ENCODE results near the gene DAAM2. TPM values are rescaled to one million over a fixed set of nuclear protein-coding genes. Genes with fewer than 3 reads are reported as not detected.

The DAAM2 gene
- polyA plus RNA-seq, 2 of the 4 experiments (the other 2 are of a cell fraction) = not detected

DNA sequence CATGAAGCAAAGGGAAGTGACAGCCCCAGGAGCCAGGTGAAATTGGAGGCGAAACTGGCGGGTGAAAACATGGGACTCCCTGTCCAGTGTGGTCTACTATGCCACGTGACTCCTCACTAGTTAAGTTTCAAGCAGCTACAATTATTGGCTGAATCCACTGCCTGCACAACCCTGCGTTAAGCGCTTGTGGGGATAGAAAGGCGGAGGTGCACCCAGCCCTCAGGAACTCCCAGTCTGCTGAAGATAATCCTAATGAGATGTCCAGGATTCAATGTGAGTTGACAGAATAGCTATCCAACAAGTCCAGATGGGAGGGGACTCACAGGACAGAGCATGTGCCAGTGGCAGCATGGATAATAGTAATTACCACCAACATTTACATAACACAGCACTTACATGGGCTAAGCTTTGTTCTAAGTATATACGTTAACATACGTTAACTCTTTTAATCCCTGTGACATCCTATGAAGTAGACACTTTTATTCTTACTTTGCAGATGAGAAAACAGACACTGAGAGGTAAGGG lies 140.3 kb downstream of the DAAM2 start:
- 83% methylated on average over 8 of the region's 8 CpGs for WGBS (ENCODE audit: missing lambda C conversion rate)
- TF ChIP-seq ZNF302 (CRISPR knock-in tag; IDR thresholded peaks at IDR 0.05) (no peak), CEBPB (IDR thresholded peaks at IDR 0.05) (no peak), RFX5 (IDR thresholded peaks at IDR 0.05) (no peak), POLR2A (IDR thresholded peaks at IDR 0.05; ENCODE audit: low read length) (no peak), ZC3H11A (IDR thresholded peaks at IDR 0.05) (no peak), EP300 (IDR thresholded peaks at IDR 0.05) (no peak), TFCP2L1 (CRISPR knock-in tag; IDR thresholded peaks at IDR 0.05) (no peak), SMC3 (IDR thresholded peaks at IDR 0.05) (no peak)
- TF ChIP-seq, protein P1, sequence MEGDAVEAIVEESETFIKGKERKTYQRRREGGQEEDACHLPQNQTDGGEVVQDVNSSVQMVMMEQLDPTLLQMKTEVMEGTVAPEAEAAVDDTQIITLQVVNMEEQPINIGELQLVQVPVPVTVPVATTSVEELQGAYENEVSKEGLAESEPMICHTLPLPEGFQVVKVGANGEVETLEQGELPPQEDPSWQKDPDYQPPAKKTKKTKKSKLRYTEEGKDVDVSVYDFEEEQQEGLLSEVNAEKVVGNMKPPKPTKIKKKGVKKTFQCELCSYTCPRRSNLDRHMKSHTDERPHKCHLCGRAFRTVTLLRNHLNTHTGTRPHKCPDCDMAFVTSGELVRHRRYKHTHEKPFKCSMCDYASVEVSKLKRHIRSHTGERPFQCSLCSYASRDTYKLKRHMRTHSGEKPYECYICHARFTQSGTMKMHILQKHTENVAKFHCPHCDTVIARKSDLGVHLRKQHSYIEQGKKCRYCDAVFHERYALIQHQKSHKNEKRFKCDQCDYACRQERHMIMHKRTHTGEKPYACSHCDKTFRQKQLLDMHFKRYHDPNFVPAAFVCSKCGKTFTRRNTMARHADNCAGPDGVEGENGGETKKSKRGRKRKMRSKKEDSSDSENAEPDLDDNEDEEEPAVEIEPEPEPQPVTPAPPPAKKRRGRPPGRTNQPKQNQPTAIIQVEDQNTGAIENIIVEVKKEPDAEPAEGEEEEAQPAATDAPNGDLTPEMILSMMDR (IDR thresholded peaks at IDR 0.05) = no peak
- TF ChIP-seq, protein P2, sequence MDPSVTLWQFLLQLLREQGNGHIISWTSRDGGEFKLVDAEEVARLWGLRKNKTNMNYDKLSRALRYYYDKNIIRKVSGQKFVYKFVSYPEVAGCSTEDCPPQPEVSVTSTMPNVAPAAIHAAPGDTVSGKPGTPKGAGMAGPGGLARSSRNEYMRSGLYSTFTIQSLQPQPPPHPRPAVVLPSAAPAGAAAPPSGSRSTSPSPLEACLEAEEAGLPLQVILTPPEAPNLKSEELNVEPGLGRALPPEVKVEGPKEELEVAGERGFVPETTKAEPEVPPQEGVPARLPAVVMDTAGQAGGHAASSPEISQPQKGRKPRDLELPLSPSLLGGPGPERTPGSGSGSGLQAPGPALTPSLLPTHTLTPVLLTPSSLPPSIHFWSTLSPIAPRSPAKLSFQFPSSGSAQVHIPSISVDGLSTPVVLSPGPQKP (IDR thresholded peaks at IDR 0.05; ENCODE audit: low read depth, low read length) = no peak
- FAIRE-seq = no peak

DNA sequence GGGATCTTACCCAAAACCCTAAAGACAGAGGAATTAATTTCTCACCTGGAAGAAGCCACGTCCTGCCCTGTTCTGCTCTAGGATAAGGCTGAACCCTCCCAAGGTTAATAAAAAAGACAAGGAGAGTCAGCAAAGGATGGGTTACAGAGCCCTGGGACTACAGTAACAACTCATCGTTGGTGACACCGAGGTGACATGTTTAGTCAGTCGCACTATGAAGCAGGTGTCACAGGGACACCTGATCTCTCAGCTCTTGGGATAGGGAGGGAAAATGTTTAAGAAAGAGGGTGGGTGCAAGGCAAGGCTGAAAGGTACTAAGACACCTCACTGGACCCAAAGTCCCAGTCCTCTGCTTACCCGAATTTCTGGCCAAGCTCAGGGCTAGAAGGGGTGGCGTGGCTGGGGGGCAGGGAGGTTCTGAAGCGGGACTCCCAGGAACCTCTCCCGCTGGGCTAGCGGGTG lies 141.5 kb downstream of the DAAM2 start:
- no peak for TF ChIP-seq KDM5A (IDR thresholded peaks at IDR 0.05)
- TF ChIP-seq KDM1A (IDR thresholded peaks at IDR 0.05; ENCODE audit: low read depth) = no peak
- TF ChIP-seq CEBPB (IDR thresholded peaks at IDR 0.05) = no peak
- no peak for TF ChIP-seq HOXA7 (CRISPR knock-in tag; IDR thresholded peaks at IDR 0.05)
- TF ChIP-seq, protein P3, sequence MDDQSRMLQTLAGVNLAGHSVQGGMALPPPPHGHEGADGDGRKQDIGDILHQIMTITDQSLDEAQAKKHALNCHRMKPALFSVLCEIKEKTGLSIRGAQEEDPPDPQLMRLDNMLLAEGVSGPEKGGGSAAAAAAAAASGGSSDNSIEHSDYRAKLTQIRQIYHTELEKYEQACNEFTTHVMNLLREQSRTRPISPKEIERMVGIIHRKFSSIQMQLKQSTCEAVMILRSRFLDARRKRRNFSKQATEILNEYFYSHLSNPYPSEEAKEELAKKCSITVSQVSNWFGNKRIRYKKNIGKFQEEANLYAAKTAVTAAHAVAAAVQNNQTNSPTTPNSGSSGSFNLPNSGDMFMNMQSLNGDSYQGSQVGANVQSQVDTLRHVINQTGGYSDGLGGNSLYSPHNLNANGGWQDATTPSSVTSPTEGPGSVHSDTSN (IDR thresholded peaks at IDR 0.05) = no peak
- TF ChIP-seq SMC3 (IDR thresholded peaks at IDR 0.05) = no peak
- TF ChIP-seq, protein P4, sequence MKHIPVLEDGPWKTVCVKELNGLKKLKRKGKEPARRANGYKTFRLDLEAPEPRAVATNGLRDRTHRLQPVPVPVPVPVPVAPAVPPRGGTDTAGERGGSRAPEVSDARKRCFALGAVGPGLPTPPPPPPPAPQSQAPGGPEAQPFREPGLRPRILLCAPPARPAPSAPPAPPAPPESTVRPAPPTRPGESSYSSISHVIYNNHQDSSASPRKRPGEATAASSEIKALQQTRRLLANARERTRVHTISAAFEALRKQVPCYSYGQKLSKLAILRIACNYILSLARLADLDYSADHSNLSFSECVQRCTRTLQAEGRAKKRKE (CRISPR knock-in tag; IDR thresholded peaks at IDR 0.05; ENCODE audit: low read depth) = no peak
- no peak for TF ChIP-seq FOXS1 (CRISPR knock-in tag; IDR thresholded peaks at IDR 0.05)
- TF ChIP-seq HEYL (CRISPR knock-in tag; IDR thresholded peaks at IDR 0.05) = no peak
- no peak for FAIRE-seq
- DNase-seq (ENCODE audit: low read depth in 1 of 2, low spot score in 1 of 2) = no peak
- no peak; a peak in 2 of 6 replicates for ATAC-seq
- Histone ChIP-seq H3K4me2 (peak overlapping the region; percentile 91), H3K9me3 (no peaks in the 10 kb centered on the region), H3K4me3 (peak overlapping the region; percentile 79), H3K4me1 (no peaks in the 10 kb centered on the region), H3K27ac (peak overlapping the region; percentile 66 to 89)
- WGBS (ENCODE audit: missing lambda C conversion rate) = 23% methylated on average over 5 of the region's 9 CpGs
- POLR2A ChIA-PET = no interaction called here
- CTCF ChIA-PET = no interaction called here

More for the DNA sequence above, 140.3 kb downstream of the DAAM2 start:
- ATAC-seq (no peak), DNase-seq (ENCODE audit: low read depth in 1 of 2, low spot score in 1 of 2) (no peak)
- POLR2A ChIA-PET = no interaction called here
- Histone ChIP-seq H3K4me2 (no peak overlapping the region), H3K4me3 (no peak overlapping the region), H3K4me1 (no peaks in the 10 kb centered on the region), H3K27ac (no peak overlapping the region), H3K9me3 (no peaks in the 10 kb centered on the region)
- CTCF ChIA-PET = interaction anchor here (1.2 kb wide), 1 partner anchor 13 kb away, joined by 4 read pairs; no protein-coding TSS in a partner anchor

DNA sequence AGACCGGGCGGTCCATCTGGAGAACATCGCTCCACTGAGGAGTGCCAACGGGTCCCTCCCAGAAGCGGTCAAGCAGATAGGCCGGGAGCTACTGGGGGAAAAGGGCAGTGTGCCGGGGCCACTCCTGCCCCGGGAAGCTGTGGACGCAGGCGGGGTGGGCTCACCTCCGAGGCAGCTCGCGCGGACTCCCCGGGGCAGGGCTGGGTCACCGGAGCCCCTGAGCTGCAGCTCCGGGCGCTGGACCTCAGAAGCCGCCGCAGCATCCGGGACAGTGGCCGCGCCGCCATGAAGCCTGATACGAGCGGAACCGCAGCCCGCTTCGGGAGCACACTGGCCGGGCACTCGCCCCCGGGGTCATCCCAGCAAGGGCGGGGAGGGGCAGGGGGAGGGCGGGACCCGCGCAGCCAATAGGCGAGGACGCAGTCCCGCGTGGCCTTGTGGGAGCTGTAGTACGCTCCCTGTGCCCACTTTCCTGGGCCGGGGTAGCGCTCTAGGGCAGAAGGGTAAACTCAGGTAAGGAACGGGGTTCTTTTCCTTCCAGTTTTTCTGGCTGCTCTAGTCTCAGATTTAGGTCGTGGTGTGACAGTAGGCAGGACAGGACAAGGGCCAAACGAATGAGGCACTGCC lies 142.1 kb downstream of the DAAM2 start, which contains the start of gene MOCS1:
Gene MOCS1, minus strand, starts transcription at position 332 of the 627 bp plus-strand sequence. Its CDS starts 45 bp downstream, at position 287.
- no peak for FAIRE-seq
- peak; percentile 28 to 42 for DNase-seq (ENCODE audit: low read depth in 1 of 2, low spot score in 1 of 2)
- Histone ChIP-seq H3K9me3 (no peaks in the 10 kb centered on the region), H3K4me1 (no peaks in the 10 kb centered on the region), H3K27ac (peak within 1 kb of the TSS; percentile 66 to 89), H3K4me2 (peak within 1 kb of the TSS; percentile 91), H3K4me3 (peak within 1 kb of the TSS; percentile 79)
- ChIA-PET POLR2A (no interaction called here), CTCF (no interaction called here)
- WGBS (ENCODE audit: missing lambda C conversion rate) = 0% methylated on average over 4 of the region's 46 CpGs
- TF ChIP-seq POLR2A (IDR thresholded peaks at IDR 0.05; ENCODE audit: low read length) (0 out of 2 replicates have a peak, but pooled peaks have one; percentile 10), TP53 (CRISPR knock-in tag; IDR thresholded peaks at IDR 0.05) (no peak), CHD2 (IDR thresholded peaks at IDR 0.05; ENCODE audit: low read length, partially characterized antibody) (no peak), FOSB (CRISPR knock-in tag; IDR thresholded peaks at IDR 0.05) (no peak), EP300 (IDR thresholded peaks at IDR 0.05) (no peak), EHF (CRISPR knock-in tag; IDR thresholded peaks at IDR 0.05) (no peak), ZC3H11A (IDR thresholded peaks at IDR 0.05) (no peak), CBX8 (IDR thresholded peaks at IDR 0.05) (no peak)
- peak; percentile 88 to 99 for ATAC-seq
